BE2C (cell line): ENCODE results near the gene DMAP1.

Source experiments
- DNase-seq: peaks from one replicate; pipeline ENCODE4 v3.0.0-alpha.2; 2020
- H3K27me3 ChIP-seq: fragments of 250-450 bp; sonication (Bioruptor Pico); 2 replicates; pipeline ENCODE4 v1.5.1; 2020; ENCODE audit warnings: mild to moderate bottlenecking
- H3K36me3 ChIP-seq: fragments of 250-450 bp; sonication (Bioruptor Pico); 2 replicates; pipeline ENCODE4 v1.5.1; 2020; ENCODE audit warnings: mild to moderate bottlenecking
- H3K4me1 ChIP-seq: fragments of 250-450 bp; sonication (Bioruptor Pico); 2 replicates; pipeline ENCODE4 v1.5.1; 2020
- H3K4me3 ChIP-seq: 2 replicates; pipeline ENCODE4 v1.5.1; 2011; ENCODE audit warnings: low read depth, low read length
- H3K9me3 ChIP-seq: fragments of 250-450 bp; sonication (Bioruptor Pico); 2 replicates; pipeline ENCODE4 v1.5.1; 2020
- CTCF ChIP-seq: IDR thresholded peaks from 2 replicates; pipeline ENCODE4 v1.5.1; 2012; ENCODE audit warnings: mild to moderate bottlenecking, low read depth, low read length

DMAP1 gene

GRCh38 chr1:44239961-44240371 lies 26.7 kb downstream of the DMAP1 start:
- TF ChIP-seq CTCF, result no peak
- Histone ChIP-seq H3K9me3 (no peaks in the 10 kb centered on the region), H3K4me3 (no peak overlapping the region), H3K36me3 (no peaks in the 10 kb centered on the region), H3K4me1 (peaks cover 10% of the 10 kb centered on the region), H3K27me3 (no peaks in the 10 kb centered on the region)
- no peak for DNase-seq

- H3K9me3 ChIP-seq, result no peaks in the 10 kb centered on the region
- peak; percentile 31 for DNase-seq
- H3K27me3 ChIP-seq, result no peaks in the 10 kb centered on the region
- no peak overlapping the region for H3K4me3 ChIP-seq
- H3K4me1 ChIP-seq, result peaks cover 10% of the 10 kb centered on the region
- no peak for TF ChIP-seq CTCF
- no peaks in the 10 kb centered on the region for H3K36me3 ChIP-seq
Measured at GRCh38 chr1:44240802-44241671, 27.8 kb downstream of the DMAP1 start.

GRCh38 chr1:44242746-44243145 lies 29.5 kb downstream of the DMAP1 start:
- Histone ChIP-seq H3K4me3 (no peak overlapping the region), H3K27me3 (no peaks in the 10 kb centered on the region), H3K9me3 (no peaks in the 10 kb centered on the region), H3K4me1 (peaks cover 7% of the 10 kb centered on the region), H3K36me3 (no peaks in the 10 kb centered on the region)
- no peak for TF ChIP-seq CTCF
- no peak for DNase-seq

GRCh38 chr1:44243782-44244495 lies 30.7 kb downstream of the DMAP1 start:
- H3K27me3 ChIP-seq, result no peaks in the 10 kb centered on the region
- no peaks in the 10 kb centered on the region for H3K9me3 ChIP-seq
- peaks cover 6% of the 10 kb centered on the region for H3K4me1 ChIP-seq
- no peaks in the 10 kb centered on the region for H3K36me3 ChIP-seq
- TF ChIP-seq CTCF, result no peak
- no peak overlapping the region for H3K4me3 ChIP-seq
- no peak for DNase-seq

- H3K4me3 ChIP-seq, result no peak overlapping the region
- no peaks in the 10 kb centered on the region for H3K27me3 ChIP-seq
- no peaks in the 10 kb centered on the region for H3K36me3 ChIP-seq
- DNase-seq, result no peak
- peaks cover 6% of the 10 kb centered on the region for H3K4me1 ChIP-seq
- TF ChIP-seq CTCF, result no peak
- H3K9me3 ChIP-seq, result no peaks in the 10 kb centered on the region
Measured at GRCh38 chr1:44244986-44245385, 31.7 kb downstream of the DMAP1 start.

- no peak for DNase-seq
- peaks cover 2% of the 10 kb centered on the region; the same call in 1 of the 2 replicates for H3K4me1 ChIP-seq
- no peaks in the 10 kb centered on the region for H3K36me3 ChIP-seq
- H3K27me3 ChIP-seq, result no peaks in the 10 kb centered on the region
- H3K9me3 ChIP-seq, result no peaks in the 10 kb centered on the region
- H3K4me3 ChIP-seq, result no peak overlapping the region
- no peak for TF ChIP-seq CTCF
Measured at GRCh38 chr1:44246806-44247205, 33.5 kb downstream of the DMAP1 start.
